SW 1271 (cell line): ENCODE data around the gene ADAMTSL3.
"Not testable (repeated sequence)": the region's sequence is repeated elsewhere in the genome, so short reads cannot be mapped to it uniquely, and the experiment has no call there.

Experiments
- DNase-seq, 2 experiments: peaks; one replicate each; lab custom pipeline; 2025; lab: John Stamatoyannopoulos, UW

ADAMTSL3 gene

DNA sequence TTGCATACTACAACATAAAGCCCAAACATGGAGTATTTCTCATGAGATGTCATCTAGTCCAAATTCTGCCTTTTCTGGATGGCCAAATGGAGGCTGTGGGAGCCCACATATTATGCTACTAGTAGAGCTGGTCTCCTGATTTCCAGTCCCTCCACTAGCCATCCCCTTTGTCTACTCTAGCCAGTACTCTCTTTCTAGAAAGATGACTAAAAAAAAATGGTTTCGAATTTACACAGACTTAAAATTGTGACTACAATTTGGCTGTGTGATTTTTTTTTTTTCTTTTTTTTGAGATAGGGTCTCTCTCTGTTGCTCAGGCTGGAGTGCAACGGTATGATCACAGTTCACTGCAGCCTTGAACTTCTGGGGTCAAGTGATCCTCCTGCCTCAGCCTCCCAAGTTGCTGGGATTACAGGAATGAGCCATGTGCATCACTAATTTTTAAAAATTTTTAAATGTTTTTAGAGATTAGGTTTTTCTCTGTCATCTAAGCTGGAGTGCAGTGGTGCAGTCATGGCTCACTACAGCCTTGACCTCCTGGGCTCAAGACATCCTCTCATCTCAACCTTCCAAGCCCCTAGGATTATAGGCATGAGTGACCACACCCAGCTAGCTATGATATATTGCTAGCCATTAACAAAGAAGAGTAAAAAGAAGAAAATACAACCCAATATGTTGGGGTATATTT lies 273.9 kb downstream of the ADAMTSL3 start:
- no peak for DNase-seq

GRCh38 chr15:83928392-83928734 lies 274.4 kb downstream of the ADAMTSL3 start:
- no peak for DNase-seq

GRCh38 chr15:83928878-83929418 lies 275.0 kb downstream of the ADAMTSL3 start:
- DNase-seq, result no peak

- no peak for DNase-seq
Measured at GRCh38 chr15:83929619-83930018, 275.7 kb downstream of the ADAMTSL3 start.

DNA sequence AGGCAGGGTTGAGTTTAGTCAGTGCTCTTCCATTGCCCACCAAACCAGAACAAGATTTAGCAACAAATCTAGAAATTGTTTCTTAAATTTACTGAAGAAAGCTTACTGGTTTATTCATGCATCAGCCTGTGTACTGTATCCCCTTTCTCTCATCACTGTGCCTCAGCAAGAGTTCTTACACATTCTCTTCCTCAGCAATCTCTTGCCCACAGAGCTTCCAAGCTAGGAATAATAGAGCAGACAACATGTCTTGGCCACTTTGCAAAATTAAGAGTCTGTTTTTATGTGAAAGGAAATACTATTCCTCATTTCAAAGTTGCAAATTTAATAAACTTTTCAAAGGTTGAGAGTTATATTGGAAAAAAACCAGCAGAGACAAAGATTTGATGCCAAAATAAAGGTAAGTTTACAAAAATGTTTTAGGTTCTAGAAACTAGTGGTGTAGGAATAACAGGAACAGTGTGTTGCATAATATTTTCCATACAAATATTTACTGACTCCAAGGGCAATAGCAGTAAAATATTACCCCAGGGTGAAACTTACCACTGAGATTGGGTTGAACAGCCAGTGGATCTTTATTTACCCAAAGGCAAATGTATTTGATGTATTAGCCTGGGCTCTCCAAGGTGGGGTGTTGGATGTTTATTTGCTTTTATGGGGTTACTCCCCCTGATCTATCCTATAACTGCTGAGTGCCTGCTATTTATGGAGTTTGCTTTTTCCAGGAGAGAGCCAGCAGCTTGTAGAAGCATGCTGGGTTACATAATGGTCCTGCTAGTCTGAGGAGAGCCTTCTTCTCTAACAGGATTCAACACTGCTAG lies 276.7 kb downstream of the ADAMTSL3 start:
- DNase-seq, result no peak

DNA sequence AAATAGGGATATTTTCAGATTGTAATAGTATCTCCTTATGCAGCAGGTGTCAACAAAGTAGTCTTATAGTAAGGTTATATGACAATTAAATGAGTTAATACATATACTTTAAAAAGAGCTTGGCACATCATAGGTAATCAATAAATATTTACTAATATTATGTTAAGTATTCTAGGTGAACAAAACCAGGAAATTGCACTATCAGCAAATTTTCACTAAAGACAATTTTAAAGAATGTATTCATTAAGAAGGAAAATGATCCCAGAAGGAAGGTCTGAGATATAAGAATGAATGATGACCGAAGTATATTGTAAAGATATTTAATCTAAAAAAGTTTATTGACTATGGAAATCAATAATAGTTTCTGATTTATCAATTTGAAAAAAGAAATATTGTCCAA lies 281.9 kb downstream of the ADAMTSL3 start:
- no peak for DNase-seq

GRCh38 chr15:83940136-83940535 lies 286.2 kb downstream of the ADAMTSL3 start:
- no peak for DNase-seq

- no peak for DNase-seq
Measured at GRCh38 chr15:83943043-83943442, 289.1 kb downstream of the ADAMTSL3 start.

DNA sequence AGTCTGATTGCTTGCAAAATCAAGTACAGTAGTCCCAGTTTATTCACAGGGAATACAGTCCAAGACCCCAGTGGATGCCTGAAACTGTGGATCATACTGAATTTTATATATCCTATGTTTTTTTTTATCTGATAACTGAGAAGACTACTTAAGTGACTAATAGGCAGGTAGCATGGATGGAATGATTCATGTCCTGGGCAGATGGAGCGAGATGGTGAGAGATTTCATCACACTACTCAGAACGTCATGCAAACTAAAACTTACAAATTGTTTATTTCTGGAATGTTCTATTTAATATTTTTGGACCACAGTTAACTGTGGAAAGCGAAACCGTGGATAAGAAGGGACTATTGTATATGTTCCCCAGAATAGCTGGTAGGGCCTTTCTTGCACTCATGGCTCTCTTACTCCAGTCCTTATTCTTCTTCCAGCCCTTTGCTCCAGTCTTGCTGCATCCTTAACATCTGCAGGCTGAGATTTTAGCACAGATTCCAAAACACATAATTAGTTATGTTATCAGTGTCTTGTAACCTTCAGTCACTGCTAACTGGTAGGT lies 290.0 kb downstream of the ADAMTSL3 start:
- DNase-seq, result no peak

DNA sequence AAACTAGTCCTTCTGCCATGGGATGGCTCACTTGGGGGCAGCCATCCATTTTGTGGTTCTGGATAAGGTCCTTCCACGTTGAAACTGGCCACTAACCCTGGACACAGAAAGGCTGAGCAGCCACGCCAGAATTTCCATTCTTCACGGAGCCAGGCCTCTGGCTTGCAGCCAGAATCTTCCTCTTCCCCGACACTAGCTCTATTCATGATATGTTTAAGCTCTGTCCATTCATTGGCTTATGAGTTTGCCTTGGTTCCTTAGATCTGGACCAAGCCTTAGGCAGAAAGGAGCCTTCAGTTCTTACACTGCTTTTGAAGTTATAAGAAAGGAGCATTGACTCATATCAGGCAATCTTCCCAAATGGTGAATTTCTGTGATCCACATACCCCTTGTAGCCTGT lies 293.2 kb downstream of the ADAMTSL3 start:
- no peak for DNase-seq

- no peak for DNase-seq
Measured at GRCh38 chr15:83954506-83954905, 300.6 kb downstream of the ADAMTSL3 start.

DNA sequence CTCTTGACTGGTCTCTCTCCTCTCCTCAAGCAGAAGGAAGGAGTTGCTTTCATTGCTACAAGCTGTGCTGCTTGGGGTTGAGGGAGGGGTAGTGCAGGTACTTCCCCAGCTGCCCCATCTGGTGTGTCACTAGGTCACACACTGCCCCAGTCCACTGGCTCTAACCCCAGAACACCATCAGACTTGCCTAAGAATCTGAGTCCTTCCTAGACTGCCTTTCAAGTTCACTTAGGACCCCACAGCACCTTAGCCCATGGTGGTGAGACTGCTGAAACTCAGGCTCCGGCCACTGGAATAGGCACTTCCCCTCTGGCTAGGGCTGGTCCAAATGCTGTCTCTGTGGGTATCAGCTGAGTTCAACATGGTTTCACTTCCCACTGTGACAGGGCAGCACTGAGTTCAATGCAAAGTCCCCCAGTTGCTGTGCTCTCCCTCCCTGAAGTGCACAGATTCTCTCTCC lies 301.9 kb downstream of the ADAMTSL3 start:
- no peak for DNase-seq

DNA sequence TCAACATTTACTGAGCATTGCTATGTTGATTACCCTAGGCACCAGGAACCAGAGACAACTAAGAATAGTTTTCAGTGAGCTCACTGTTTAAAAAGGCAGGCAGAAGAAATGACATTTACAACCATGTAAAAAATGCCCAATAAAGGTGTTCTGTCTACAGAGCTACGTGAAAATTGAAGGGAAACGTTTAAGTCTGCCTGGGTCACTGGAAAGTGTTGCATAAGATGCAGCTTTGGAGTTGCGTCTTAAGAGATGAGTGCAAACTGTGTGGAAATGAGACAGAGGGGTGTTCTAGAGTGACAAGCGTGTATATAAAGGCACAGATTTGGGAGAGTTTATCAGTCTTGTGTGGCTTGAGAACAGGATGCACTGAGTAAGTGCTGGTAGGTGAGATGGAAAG lies 303.0 kb downstream of the ADAMTSL3 start:
- DNase-seq, result no peak

GRCh38 chr15:83959477-83959876 lies 305.6 kb downstream of the ADAMTSL3 start:
- no peak for DNase-seq

DNA sequence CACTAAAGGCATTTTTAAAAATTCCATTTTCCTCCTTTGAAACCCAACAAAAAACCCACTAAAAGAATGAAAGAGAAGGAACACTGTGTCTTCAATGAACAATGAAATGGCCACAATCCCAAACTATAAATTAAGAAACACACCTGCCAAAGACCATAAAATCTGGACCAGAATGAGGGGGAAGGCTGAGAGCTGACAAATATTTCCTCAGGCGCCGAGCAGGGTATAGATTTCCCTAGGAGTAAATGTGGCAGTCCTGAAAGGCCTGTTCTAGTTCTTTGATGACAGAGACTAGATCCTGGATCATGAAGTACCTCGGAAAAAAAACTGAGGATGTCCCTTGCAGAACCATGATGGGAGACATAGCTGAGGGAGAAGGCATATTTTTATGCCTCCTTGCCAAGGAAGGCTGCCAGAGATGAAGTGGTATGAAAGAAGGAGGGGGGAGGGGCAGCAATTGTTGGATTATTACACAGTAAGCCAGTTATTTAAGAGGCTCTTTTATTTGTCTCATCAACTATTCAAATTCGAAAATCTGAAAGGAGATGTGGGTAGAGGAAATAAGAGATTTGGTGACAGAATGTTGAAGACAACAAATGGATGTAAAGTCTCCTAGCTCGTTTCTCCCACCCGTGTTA lies 306.4 kb downstream of the ADAMTSL3 start:
- DNase-seq, result no peak

- DNase-seq, result no peak
Measured at GRCh38 chr15:83961311-83961710, 307.4 kb downstream of the ADAMTSL3 start.

DNA sequence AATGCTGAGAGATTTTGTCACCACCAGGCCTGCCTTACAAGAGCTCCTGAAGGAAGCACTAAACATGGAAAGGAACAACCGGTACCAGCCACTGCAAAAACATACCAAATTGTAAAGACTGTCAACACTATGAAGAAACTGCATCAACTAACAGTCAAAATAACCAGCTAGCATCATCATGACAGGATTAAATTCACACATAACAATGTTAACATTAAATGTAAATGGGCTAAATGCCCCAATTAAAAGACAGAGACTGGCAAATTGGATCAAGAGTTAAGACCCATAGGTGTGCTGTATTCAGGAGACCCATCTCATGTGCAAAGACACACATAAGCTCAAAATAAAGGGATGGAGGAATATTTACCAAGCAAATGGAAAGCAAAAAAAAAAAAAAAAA lies 311.0 kb downstream of the ADAMTSL3 start:
- not testable (repeated sequence) for DNase-seq

DNA sequence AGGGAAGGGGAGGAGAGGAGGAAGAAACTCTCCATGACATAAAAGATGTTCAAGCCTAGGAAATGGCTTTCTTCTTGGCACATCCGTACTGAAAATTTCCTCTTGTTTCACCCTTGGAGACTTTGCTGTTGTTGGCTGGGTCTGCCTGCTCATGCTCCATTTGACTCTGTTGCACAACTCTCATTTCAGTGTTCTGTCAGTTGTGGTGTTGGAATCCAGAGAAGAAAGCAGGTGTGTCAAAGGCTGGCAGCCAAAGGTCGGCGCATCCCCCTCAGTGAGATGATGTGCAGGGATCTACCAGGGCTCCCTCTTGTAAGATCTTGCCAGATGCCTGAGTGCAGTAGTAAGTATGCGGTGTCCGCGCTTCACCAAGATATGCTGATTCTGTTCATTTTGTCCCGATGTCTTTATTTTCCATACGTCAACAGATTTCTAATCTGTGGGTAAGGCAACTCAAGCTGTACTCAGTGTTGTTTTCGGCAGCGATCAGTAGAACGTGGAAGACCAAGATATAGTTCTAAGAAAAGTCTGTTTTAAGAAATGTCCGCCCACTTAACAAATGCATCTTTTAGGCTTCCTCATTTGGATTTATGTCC lies 316.5 kb downstream of the ADAMTSL3 start:
- no peak for DNase-seq

DNA sequence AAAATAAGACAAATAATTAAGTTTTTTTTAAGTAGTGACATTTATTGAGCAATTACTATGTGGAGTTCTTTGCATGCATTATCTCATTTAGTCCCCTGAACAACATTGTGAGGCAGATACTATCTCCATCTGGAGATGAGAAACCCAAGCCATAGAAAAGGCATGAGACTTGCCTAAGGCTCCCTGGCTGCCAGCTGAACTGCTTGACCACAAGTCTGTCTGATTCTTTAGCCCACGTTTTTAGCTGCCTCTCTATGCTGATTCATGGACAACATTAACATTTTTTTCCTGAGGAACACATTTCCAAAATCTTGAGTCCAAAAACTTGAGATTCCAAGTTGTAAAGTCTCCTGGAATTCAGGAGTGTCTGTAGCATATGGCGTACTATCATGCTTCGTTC lies 318.1 kb downstream of the ADAMTSL3 start:
- no peak for DNase-seq

DNA sequence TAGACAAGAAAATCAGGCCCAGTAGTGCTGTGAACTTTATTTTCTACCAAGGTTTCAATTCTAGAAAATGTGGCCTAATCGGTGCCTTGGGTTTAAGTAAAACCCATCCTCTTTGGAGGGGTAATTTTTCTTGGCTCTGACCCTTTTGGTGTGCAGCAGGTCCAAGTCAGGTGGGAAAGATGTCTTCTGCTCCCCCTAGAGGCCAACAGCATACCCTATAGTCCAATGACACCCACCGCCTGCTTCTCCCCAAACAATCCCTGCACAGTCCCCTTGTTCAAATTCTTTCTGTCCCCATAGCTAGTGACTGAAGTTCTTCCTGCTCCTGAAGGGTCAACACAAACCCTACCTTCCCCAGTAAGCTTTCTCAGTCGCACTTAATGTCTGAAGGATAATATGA lies 319.9 kb downstream of the ADAMTSL3 start:
- no peak for DNase-seq

DNA sequence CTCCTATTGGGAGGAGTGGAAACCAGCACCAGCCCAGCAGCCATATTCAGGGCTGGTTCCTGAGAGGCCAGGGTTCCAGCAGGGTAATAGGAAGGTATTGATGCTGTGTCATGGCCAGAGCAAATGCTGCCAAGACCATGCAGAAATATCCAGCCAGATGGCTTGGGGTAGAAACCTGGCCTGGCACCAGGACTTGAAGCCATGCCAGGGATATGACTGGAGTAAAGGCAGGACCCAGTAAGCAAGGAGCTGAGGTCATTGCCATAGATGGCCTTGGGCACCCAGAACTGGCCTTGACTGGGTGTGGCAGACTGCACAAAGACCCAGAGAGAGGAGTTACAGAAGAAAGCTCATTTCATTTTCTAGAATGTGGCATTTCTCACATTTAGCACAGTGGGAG lies 324.1 kb downstream of the ADAMTSL3 start:
- no peak for DNase-seq

- no peak for DNase-seq
Measured at GRCh38 chr15:83978588-83978987, 324.7 kb downstream of the ADAMTSL3 start.
